Keratinocyte (primary cell): Measurements from ENCODE around the gene ATF7.

Experiments used
- EZH2 ChIP-seq: IDR thresholded peaks from one replicate; pipeline ENCODE4 v1.6.1; 2012; ENCODE audit warnings: inconsistent platforms, mild to moderate bottlenecking, low read length, moderate library complexity
- TF ChIP-seq, protein P1 (sequence below), 3 experiments: IDR thresholded peaks in 1 of 3; conservative IDR thresholded peaks in 1 of 3; optimal IDR thresholded peaks in 1 of 3; 2 replicates in 2 of 3; 3 replicates in 1 of 3; pipeline versions ENCODE3 to v1.5.1; 2011; ENCODE audit warnings: low read length in 3 of 3, mild to moderate bottlenecking in 3 of 3, moderate library complexity in 2 of 3, control low read depth in 1 of 3, inconsistent platforms in 1 of 3; ENCODE audit not compliant: insufficient read depth in 2 of 3; ENCODE audit errors: extremely low read depth in 1 of 3

DNA sequence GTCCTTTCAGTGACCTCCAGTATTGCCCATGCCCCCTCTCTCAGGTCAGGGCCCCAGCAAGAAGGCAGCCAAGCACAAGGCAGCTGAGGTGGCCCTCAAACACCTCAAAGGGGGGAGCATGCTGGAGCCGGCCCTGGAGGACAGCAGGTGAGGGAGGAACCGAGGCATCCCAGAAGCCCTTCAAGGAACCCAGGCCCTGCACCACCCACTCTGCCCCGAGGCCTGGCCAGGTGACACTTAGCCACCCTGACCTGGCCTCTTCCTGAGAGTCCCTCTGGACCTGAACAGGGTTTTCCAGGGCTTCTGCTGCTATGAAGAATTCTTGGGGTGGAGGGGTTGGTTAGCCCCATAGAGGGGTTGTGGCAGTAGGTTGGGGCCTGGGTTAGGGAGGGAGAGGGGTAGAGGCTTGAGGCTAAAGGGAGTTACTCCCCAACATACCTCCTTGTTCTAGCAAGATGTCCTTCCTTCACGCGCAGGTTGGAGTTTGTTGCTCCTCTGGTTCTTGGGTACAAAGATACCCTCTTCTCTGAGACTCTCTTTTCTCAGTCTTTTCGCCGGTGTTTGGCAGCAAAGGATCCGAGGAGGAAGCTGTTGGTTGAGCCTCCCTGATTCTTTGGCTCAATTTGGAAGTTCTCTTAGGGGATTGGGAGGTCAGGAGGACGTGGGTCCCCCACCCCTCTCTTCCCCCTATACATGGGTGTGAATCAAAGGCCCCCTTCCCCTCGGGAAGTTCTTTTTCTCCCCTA is 123.0 kb downstream of the ATF7 start:
- TF ChIP-seq, protein P1, sequence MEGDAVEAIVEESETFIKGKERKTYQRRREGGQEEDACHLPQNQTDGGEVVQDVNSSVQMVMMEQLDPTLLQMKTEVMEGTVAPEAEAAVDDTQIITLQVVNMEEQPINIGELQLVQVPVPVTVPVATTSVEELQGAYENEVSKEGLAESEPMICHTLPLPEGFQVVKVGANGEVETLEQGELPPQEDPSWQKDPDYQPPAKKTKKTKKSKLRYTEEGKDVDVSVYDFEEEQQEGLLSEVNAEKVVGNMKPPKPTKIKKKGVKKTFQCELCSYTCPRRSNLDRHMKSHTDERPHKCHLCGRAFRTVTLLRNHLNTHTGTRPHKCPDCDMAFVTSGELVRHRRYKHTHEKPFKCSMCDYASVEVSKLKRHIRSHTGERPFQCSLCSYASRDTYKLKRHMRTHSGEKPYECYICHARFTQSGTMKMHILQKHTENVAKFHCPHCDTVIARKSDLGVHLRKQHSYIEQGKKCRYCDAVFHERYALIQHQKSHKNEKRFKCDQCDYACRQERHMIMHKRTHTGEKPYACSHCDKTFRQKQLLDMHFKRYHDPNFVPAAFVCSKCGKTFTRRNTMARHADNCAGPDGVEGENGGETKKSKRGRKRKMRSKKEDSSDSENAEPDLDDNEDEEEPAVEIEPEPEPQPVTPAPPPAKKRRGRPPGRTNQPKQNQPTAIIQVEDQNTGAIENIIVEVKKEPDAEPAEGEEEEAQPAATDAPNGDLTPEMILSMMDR (optimal IDR thresholded peaks at IDR 0.05 in 1 of 3, IDR thresholded peaks at IDR 0.05 in 1 of 3, conservative IDR thresholded peaks at IDR 0.05 in 1 of 3; ENCODE audit: extremely low read depth in 1 of 3, insufficient read depth in 2 of 3, low read length in 3 of 3) = no peak
- TF ChIP-seq EZH2 = no peak
